ENCODE data around the gene ABHD6.
"Not testable (repeated sequence)": the region's sequence is repeated elsewhere in the genome, so short reads cannot be mapped to it uniquely, and the experiment has no call there.

Gene ABHD6

GRCh38 chr3:58271901-58272501 lies 34.4 kb downstream of the ABHD6 start:
- no peak overlapping the region for H3K4me2 ChIP-seq (ENCODE audit: low read depth, low read length)
- H4K20me1 ChIP-seq (ENCODE audit: insufficient read depth, low read length): no peaks in the 10 kb centered on the region
- H3K4me1 ChIP-seq (ENCODE audit: low read length): no peaks in the 10 kb centered on the region
- no peaks in the 10 kb centered on the region for H3K9me2 ChIP-seq (replicated peaks; ENCODE audit: insufficient read depth, low read length)
- no peaks in the 10 kb centered on the region for H3K9me3 ChIP-seq (replicated peaks; ENCODE audit: insufficient read depth, low read length)
- DNase-seq: no peak
- H3F3A ChIP-seq (ENCODE audit: insufficient read depth, low read length): no peaks in the 10 kb centered on the region
- H2AFZ ChIP-seq (ENCODE audit: low read length): no peak overlapping the region
- no peaks in the 10 kb centered on the region for H3K36me3 ChIP-seq (replicated peaks; ENCODE audit: insufficient read depth, low read length)
- no peak overlapping the region for H3K27ac ChIP-seq (ENCODE audit: low read length)
- no peaks in the 10 kb centered on the region for H3K27me3 ChIP-seq (replicated peaks; ENCODE audit: insufficient read depth, low read length)
- TF ChIP-seq EZH2 (optimal IDR thresholded peaks at IDR 0.05; ENCODE audit: low read depth, low read length) (no peak), EZH2phosphoT487 (IDR thresholded peaks at IDR 0.05; ENCODE audit: low read length) (no peak), CTCF (IDR thresholded peaks at IDR 0.05; ENCODE audit: low read length) (no peak)
- no peak overlapping the region for H3K9ac ChIP-seq (ENCODE audit: low read length)
- H3K79me2 ChIP-seq (ENCODE audit: low read length): no peaks in the 10 kb centered on the region
- no peak overlapping the region for H3K4me3 ChIP-seq (ENCODE audit: low read length)

- Histone ChIP-seq H3K27ac (ENCODE audit: low read length) (no peak overlapping the region), H4K20me1 (ENCODE audit: insufficient read depth, low read length) (no peaks in the 10 kb centered on the region), H2AFZ (ENCODE audit: low read length) (no peak overlapping the region), H3K4me2 (ENCODE audit: low read depth, low read length) (no peak overlapping the region), H3K9me3 (replicated peaks; ENCODE audit: insufficient read depth, low read length) (no peaks in the 10 kb centered on the region), H3K4me3 (ENCODE audit: low read length) (no peak overlapping the region), H3F3A (ENCODE audit: insufficient read depth, low read length) (no peaks in the 10 kb centered on the region), H3K9me2 (replicated peaks; ENCODE audit: insufficient read depth, low read length) (no peaks in the 10 kb centered on the region), H3K4me1 (ENCODE audit: low read length) (no peaks in the 10 kb centered on the region), H3K79me2 (ENCODE audit: low read length) (no peaks in the 10 kb centered on the region), H3K27me3 (replicated peaks; ENCODE audit: insufficient read depth, low read length) (no peaks in the 10 kb centered on the region), H3K36me3 (replicated peaks; ENCODE audit: insufficient read depth, low read length) (no peaks in the 10 kb centered on the region), H3K9ac (ENCODE audit: low read length) (no peak overlapping the region)
- DNase-seq: no peak
- TF ChIP-seq EZH2 (optimal IDR thresholded peaks at IDR 0.05; ENCODE audit: low read depth, low read length): no peak
- TF ChIP-seq EZH2phosphoT487 (IDR thresholded peaks at IDR 0.05; ENCODE audit: low read length): no peak
- TF ChIP-seq CTCF (IDR thresholded peaks at IDR 0.05; ENCODE audit: low read length): no peak
Measured at GRCh38 chr3:58272891-58273290, 35.3 kb downstream of the ABHD6 start.

- H3F3A ChIP-seq (ENCODE audit: insufficient read depth, low read length); H3K36me3 ChIP-seq (replicated peaks; ENCODE audit: insufficient read depth, low read length); H3K4me3 ChIP-seq (ENCODE audit: low read length); H3K4me2 ChIP-seq (ENCODE audit: low read depth, low read length); DNase-seq; H3K4me1 ChIP-seq (ENCODE audit: low read length); H3K27me3 ChIP-seq (replicated peaks; ENCODE audit: insufficient read depth, low read length); H3K79me2 ChIP-seq (ENCODE audit: low read length); H3K27ac ChIP-seq (ENCODE audit: low read length); H3K9me3 ChIP-seq (replicated peaks; ENCODE audit: insufficient read depth, low read length); H2AFZ ChIP-seq (ENCODE audit: low read length); H4K20me1 ChIP-seq (ENCODE audit: insufficient read depth, low read length); H3K9me2 ChIP-seq (replicated peaks; ENCODE audit: insufficient read depth, low read length); H3K9ac ChIP-seq (ENCODE audit: low read length): not testable (repeated sequence)
Measured at GRCh38 chr3:58273362-58273761, 35.8 kb downstream of the ABHD6 start.

- H3F3A ChIP-seq (ENCODE audit: insufficient read depth, low read length): no peaks in the 10 kb centered on the region
- TF ChIP-seq EZH2phosphoT487 (IDR thresholded peaks at IDR 0.05; ENCODE audit: low read length): no peak
- TF ChIP-seq CTCF (IDR thresholded peaks at IDR 0.05; ENCODE audit: low read length): no peak
- no peak for TF ChIP-seq EZH2 (optimal IDR thresholded peaks at IDR 0.05; ENCODE audit: low read depth, low read length)
- no peaks in the 10 kb centered on the region for H3K9me3 ChIP-seq (replicated peaks; ENCODE audit: insufficient read depth, low read length)
- H3K4me1 ChIP-seq (ENCODE audit: low read length): no peaks in the 10 kb centered on the region
- no peak overlapping the region for H2AFZ ChIP-seq (ENCODE audit: low read length)
- no peaks in the 10 kb centered on the region for H3K9me2 ChIP-seq (replicated peaks; ENCODE audit: insufficient read depth, low read length)
- no peak overlapping the region for H3K27ac ChIP-seq (ENCODE audit: low read length)
- no peak for DNase-seq
- no peak overlapping the region for H3K4me3 ChIP-seq (ENCODE audit: low read length)
- no peaks in the 10 kb centered on the region for H3K27me3 ChIP-seq (replicated peaks; ENCODE audit: insufficient read depth, low read length)
- no peaks in the 10 kb centered on the region for H3K36me3 ChIP-seq (replicated peaks; ENCODE audit: insufficient read depth, low read length)
- H3K9ac ChIP-seq (ENCODE audit: low read length): no peak overlapping the region
- no peak overlapping the region for H3K4me2 ChIP-seq (ENCODE audit: low read depth, low read length)
- H3K79me2 ChIP-seq (ENCODE audit: low read length): no peaks in the 10 kb centered on the region
- H4K20me1 ChIP-seq (ENCODE audit: insufficient read depth, low read length): no peaks in the 10 kb centered on the region
Measured at GRCh38 chr3:58274027-58274614, 36.5 kb downstream of the ABHD6 start.

All from MM.1S (cell line).